ENCODE data around the gene PAX5.

The PAX5 gene

GRCh38 chr9:36817160-36817834 lies 216.8 kb downstream of the PAX5 start:
- H3K36me3 ChIP-seq (ENCODE audit: low read depth): no peaks in the 10 kb centered on the region
- no peaks in the 10 kb centered on the region for H3K27me3 ChIP-seq (ENCODE audit: insufficient read depth, poor library complexity, severe bottlenecking)
- H3K9me3 ChIP-seq (ENCODE audit: severe bottlenecking): no peaks in the 10 kb centered on the region
- no peak overlapping the region for H3K4me3 ChIP-seq (ENCODE audit: severe bottlenecking)
- no peak for ATAC-seq (ENCODE audit: low read depth)
- DNase-seq (ENCODE audit: low spot score): peak; percentile 25
- H3K4me1 ChIP-seq (ENCODE audit: insufficient read depth, poor library complexity, severe bottlenecking): no peaks in the 10 kb centered on the region
- no peak overlapping the region for H3K27ac ChIP-seq (ENCODE audit: poor library complexity, severe bottlenecking)
- no peak for TF ChIP-seq CTCF (IDR thresholded peaks at IDR 0.05; ENCODE audit: poor library complexity, severe bottlenecking)

- H3K4me3 ChIP-seq (ENCODE audit: severe bottlenecking): no peak overlapping the region
- TF ChIP-seq CTCF (IDR thresholded peaks at IDR 0.05; ENCODE audit: poor library complexity, severe bottlenecking): no peak
- DNase-seq (ENCODE audit: low spot score): peak; percentile 15
- H3K36me3 ChIP-seq (ENCODE audit: low read depth): no peaks in the 10 kb centered on the region
- ATAC-seq (ENCODE audit: low read depth): no peak
- no peaks in the 10 kb centered on the region for H3K27me3 ChIP-seq (ENCODE audit: insufficient read depth, poor library complexity, severe bottlenecking)
- no peaks in the 10 kb centered on the region for H3K4me1 ChIP-seq (ENCODE audit: insufficient read depth, poor library complexity, severe bottlenecking)
- no peaks in the 10 kb centered on the region for H3K9me3 ChIP-seq (ENCODE audit: severe bottlenecking)
- no peak overlapping the region for H3K27ac ChIP-seq (ENCODE audit: poor library complexity, severe bottlenecking)
Measured at GRCh38 chr9:36816371-36816770, 217.7 kb downstream of the PAX5 start.

DNA sequence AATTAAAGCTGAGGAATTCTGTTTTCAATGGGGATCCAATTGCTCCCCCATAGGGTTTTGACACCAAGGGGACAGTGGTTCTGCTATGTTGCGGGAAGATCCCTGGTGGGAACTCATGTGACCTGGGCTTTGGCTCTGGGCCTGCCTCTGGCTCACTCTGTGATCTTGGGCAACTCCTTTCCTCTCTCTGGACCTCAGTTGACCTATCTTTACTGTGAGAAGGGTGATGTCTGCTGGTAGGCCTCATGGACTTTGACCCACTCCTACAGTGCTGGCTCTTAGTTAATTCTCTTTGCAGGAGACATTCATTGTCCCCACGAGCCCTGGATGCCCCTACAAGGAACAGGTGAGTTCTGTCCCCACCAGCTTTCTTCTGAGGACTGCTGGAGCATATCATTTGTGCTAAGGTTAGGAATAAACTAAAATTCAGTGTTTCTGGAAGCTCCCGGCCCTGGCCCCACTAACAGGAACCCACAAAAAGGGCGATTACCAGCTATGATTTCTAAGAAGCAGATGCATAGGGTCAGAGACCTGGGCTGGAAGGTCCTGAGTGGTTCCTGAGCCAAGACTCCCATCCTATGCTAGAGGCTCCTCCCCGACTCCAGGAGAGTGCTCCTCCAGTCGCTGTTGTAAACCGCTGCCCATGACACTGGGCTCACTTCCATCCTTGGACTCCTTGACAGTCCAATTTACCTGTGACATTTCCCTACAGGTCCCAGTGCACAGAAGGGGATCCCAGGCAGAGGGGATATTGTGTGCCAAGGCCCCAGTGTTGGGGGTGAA lies 218.3 kb downstream of the PAX5 start:
- Histone ChIP-seq H3K36me3 (ENCODE audit: low read depth) (no peaks in the 10 kb centered on the region), H3K4me1 (ENCODE audit: insufficient read depth, poor library complexity, severe bottlenecking) (no peaks in the 10 kb centered on the region), H3K27me3 (ENCODE audit: insufficient read depth, poor library complexity, severe bottlenecking) (no peaks in the 10 kb centered on the region), H3K27ac (ENCODE audit: poor library complexity, severe bottlenecking) (no peak overlapping the region), H3K9me3 (ENCODE audit: severe bottlenecking) (no peaks in the 10 kb centered on the region), H3K4me3 (ENCODE audit: severe bottlenecking) (no peak overlapping the region)
- no peak for ATAC-seq (ENCODE audit: low read depth)
- no peak for TF ChIP-seq CTCF (IDR thresholded peaks at IDR 0.05; ENCODE audit: poor library complexity, severe bottlenecking)
- DNase-seq (ENCODE audit: low spot score): peak; percentile 7

DNA sequence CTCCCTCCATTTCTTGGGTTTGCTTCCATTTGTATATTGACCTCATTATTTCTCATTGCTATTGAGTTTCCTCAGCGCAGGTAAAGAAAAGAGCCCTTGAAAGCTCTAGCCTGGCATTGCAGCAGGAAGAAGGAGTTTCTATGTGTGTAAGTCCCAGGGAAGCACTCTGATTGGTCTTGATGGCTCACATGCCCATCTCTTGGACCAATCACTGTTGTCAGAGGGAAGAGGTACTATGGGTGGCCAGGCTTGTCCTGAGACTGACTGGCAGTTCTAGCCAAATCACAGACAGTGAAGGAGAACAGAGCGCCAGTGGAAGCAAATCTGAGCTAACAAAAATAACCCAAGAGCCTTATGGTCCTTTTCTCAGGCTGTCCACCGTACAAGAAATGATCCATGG lies 219.0 kb downstream of the PAX5 start:
- H3K4me3 ChIP-seq (ENCODE audit: severe bottlenecking): no peak overlapping the region
- TF ChIP-seq CTCF (IDR thresholded peaks at IDR 0.05; ENCODE audit: poor library complexity, severe bottlenecking): no peak
- ATAC-seq (ENCODE audit: low read depth): no peak
- H3K27me3 ChIP-seq (ENCODE audit: insufficient read depth, poor library complexity, severe bottlenecking): no peaks in the 10 kb centered on the region
- H3K9me3 ChIP-seq (ENCODE audit: severe bottlenecking): no peaks in the 10 kb centered on the region
- H3K36me3 ChIP-seq (ENCODE audit: low read depth): no peaks in the 10 kb centered on the region
- H3K27ac ChIP-seq (ENCODE audit: poor library complexity, severe bottlenecking): no peak overlapping the region
- DNase-seq (ENCODE audit: low spot score): no peak
- no peaks in the 10 kb centered on the region for H3K4me1 ChIP-seq (ENCODE audit: insufficient read depth, poor library complexity, severe bottlenecking)

DNA sequence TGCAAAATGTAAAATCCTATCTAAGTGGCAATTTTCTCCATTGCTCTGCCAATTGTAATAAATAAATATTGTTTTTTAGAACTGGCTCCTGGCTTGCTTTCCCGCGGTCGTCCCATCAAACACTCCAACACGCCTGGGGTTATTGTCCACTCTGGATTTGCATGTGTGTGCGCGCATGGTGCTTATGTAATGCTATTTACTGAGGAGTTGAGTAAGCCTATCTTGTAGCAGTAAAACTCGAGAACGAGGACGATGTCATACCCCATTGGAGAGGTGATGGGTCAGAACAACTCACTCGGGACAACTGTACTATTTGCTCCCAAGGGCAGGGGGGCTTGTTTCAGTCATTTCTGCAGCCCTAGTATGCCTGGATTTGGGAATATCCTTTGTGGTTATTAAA lies 220.9 kb downstream of the PAX5 start:
- Histone ChIP-seq H3K4me1 (ENCODE audit: insufficient read depth, poor library complexity, severe bottlenecking) (no peaks in the 10 kb centered on the region), H3K9me3 (ENCODE audit: severe bottlenecking) (no peaks in the 10 kb centered on the region), H3K4me3 (ENCODE audit: severe bottlenecking) (no peak overlapping the region), H3K27me3 (ENCODE audit: insufficient read depth, poor library complexity, severe bottlenecking) (no peaks in the 10 kb centered on the region), H3K27ac (ENCODE audit: poor library complexity, severe bottlenecking) (no peak overlapping the region), H3K36me3 (ENCODE audit: low read depth) (no peaks in the 10 kb centered on the region)
- TF ChIP-seq CTCF (IDR thresholded peaks at IDR 0.05; ENCODE audit: poor library complexity, severe bottlenecking): no peak
- DNase-seq (ENCODE audit: low spot score) (no peak), ATAC-seq (ENCODE audit: low read depth) (no peak)

All from RWPE2 (cell line).